HEK293 (cell line): ENCODE measurements around the gene SLC6A6.

Experiments used
- BCL11A ChIP-seq: fragments of 450-650 bp; formaldehyde crosslinking; IDR thresholded peaks from 2 replicates; pipeline ENCODE4 v1.5.1; 2016; ENCODE audit warnings: low read depth, missing biosample characterization, missing genetic modification characterization
- GLIS2 ChIP-seq: fragments of 450-650 bp; formaldehyde crosslinking; IDR thresholded peaks from 2 replicates; pipeline ENCODE4 v1.5.1; 2016; ENCODE audit warnings: missing biosample characterization, missing genetic modification characterization
- HOXD13 ChIP-seq: sonication (generic); formaldehyde crosslinking; IDR thresholded peaks from 2 replicates; pipeline ENCODE4 v1.8.0; 2022; ENCODE audit warnings: missing genetic modification reagents, borderline replicate concordance
- IKZF3 ChIP-seq: fragments of 450-650 bp; IDR thresholded peaks from 2 replicates; pipeline ENCODE4 v1.5.0; 2018; ENCODE audit warnings: missing biosample characterization, mild to moderate bottlenecking, missing genetic modification characterization, moderate library complexity
- SP2 ChIP-seq: fragments of 450-650 bp; formaldehyde crosslinking; IDR thresholded peaks from 2 replicates; pipeline ENCODE4 v1.5.1; 2016; ENCODE audit warnings: missing biosample characterization, missing genetic modification characterization
- ZBTB1 ChIP-seq: fragments of 450-650 bp; formaldehyde crosslinking; IDR thresholded peaks from 2 replicates; pipeline ENCODE4 v1.5.1; 2016; ENCODE audit warnings: missing biosample characterization, missing genetic modification characterization
- ZBTB20 ChIP-seq: fragments of 450-650 bp; formaldehyde crosslinking; IDR thresholded peaks from 2 replicates; pipeline ENCODE4 v1.5.1; 2016; ENCODE audit warnings: missing biosample characterization, missing genetic modification characterization
- ZFP3 ChIP-seq: fragments of 450-650 bp; formaldehyde crosslinking; IDR thresholded peaks from 2 replicates; pipeline ENCODE4 v1.5.1; 2016; ENCODE audit warnings: low read depth, missing biosample characterization, missing genetic modification characterization
- ZIC2 ChIP-seq: fragments of 450-650 bp; formaldehyde crosslinking; IDR thresholded peaks from 2 replicates; pipeline ENCODE4 v1.5.1; 2016; ENCODE audit warnings: missing biosample characterization, missing genetic modification characterization
- ZNF184 ChIP-seq: fragments of 450-650 bp; IDR thresholded peaks from 2 replicates; pipeline ENCODE4 v1.5.1; 2018; ENCODE audit warnings: missing biosample characterization, mild to moderate bottlenecking, missing genetic modification characterization
- ZNF24 ChIP-seq: fragments of 450-650 bp; formaldehyde crosslinking; IDR thresholded peaks from 2 replicates; pipeline ENCODE4 v1.5.1; 2016; ENCODE audit warnings: missing biosample characterization, missing genetic modification characterization
- ZNF394 ChIP-seq: fragments of 450-650 bp; formaldehyde crosslinking; IDR thresholded peaks from 2 replicates; pipeline ENCODE4 v1.5.1; 2016; ENCODE audit warnings: missing biosample characterization, missing genetic modification characterization, mild to moderate bottlenecking, moderate library complexity, borderline replicate concordance
- ZNF48 ChIP-seq: fragments of 450-650 bp; formaldehyde crosslinking; IDR thresholded peaks from 2 replicates; pipeline ENCODE4 v1.5.1; 2016; ENCODE audit warnings: missing biosample characterization, missing genetic modification characterization
- ZNF501 ChIP-seq: fragments of 450-650 bp; formaldehyde crosslinking; IDR thresholded peaks from 2 replicates; pipeline ENCODE4 v1.5.1; 2016; ENCODE audit warnings: missing biosample characterization, missing genetic modification characterization
- ZNF548 ChIP-seq: fragments of 450-650 bp; formaldehyde crosslinking; IDR thresholded peaks from 2 replicates; pipeline ENCODE4 v1.5.1; 2016; ENCODE audit warnings: missing biosample characterization, missing genetic modification characterization
- ZNF571 ChIP-seq: fragments of 450-650 bp; formaldehyde crosslinking; IDR thresholded peaks from 2 replicates; pipeline ENCODE4 v1.5.0; 2017; ENCODE audit warnings: missing biosample characterization, missing genetic modification characterization
- ZNF600 ChIP-seq: fragments of 450-650 bp; formaldehyde crosslinking; IDR thresholded peaks from 2 replicates; pipeline ENCODE4 v1.5.1; 2016; ENCODE audit warnings: missing biosample characterization, missing genetic modification characterization
- ZNF629 ChIP-seq: fragments of 450-650 bp; formaldehyde crosslinking; IDR thresholded peaks from 2 replicates; pipeline ENCODE4 v1.5.1; 2017; ENCODE audit warnings: missing biosample characterization, missing genetic modification characterization
- ZNF660 ChIP-seq: fragments of 450-650 bp; IDR thresholded peaks from 2 replicates; pipeline ENCODE4 v1.5.1; 2018; ENCODE audit warnings: missing biosample characterization, mild to moderate bottlenecking, missing genetic modification characterization
- ZNF707 ChIP-seq: fragments of 450-650 bp; formaldehyde crosslinking; IDR thresholded peaks from 2 replicates; pipeline ENCODE4 v1.5.1; 2016; ENCODE audit warnings: missing biosample characterization, missing genetic modification characterization
- ZSCAN30 ChIP-seq: fragments of 450-650 bp; IDR thresholded peaks from 2 replicates; pipeline ENCODE4 v1.5.1; 2018; ENCODE audit warnings: missing biosample characterization, mild to moderate bottlenecking, missing genetic modification characterization, moderate library complexity
- TF ChIP-seq, protein P1 (sequence below): fragments of 450-650 bp; formaldehyde crosslinking; IDR thresholded peaks from 2 replicates; pipeline ENCODE4 v1.5.1; 2017; ENCODE audit warnings: missing biosample characterization, missing genetic modification characterization
- TF ChIP-seq, protein P2 (sequence below): fragments of 450-650 bp; formaldehyde crosslinking; IDR thresholded peaks from 2 replicates; pipeline ENCODE4 v1.5.1; 2016; ENCODE audit warnings: missing biosample characterization, missing genetic modification characterization
- TF ChIP-seq, protein P3 (sequence below): fragments of 450-650 bp; formaldehyde crosslinking; IDR thresholded peaks from 2 replicates; pipeline ENCODE4 v1.5.1; 2017; ENCODE audit warnings: missing biosample characterization, missing genetic modification characterization
- TF ChIP-seq, protein P4 (sequence below): fragments of 450-650 bp; formaldehyde crosslinking; IDR thresholded peaks from 2 replicates; pipeline ENCODE4 v1.5.1; 2016; ENCODE audit warnings: missing biosample characterization, missing genetic modification characterization
- TF ChIP-seq, protein P5 (sequence below): fragments of 450-650 bp; formaldehyde crosslinking; IDR thresholded peaks from 2 replicates; pipeline ENCODE4 v1.5.1; 2016; ENCODE audit warnings: missing biosample characterization, missing genetic modification characterization
- TF ChIP-seq, protein P6 (sequence below): fragments of 450-650 bp; formaldehyde crosslinking; optimal IDR thresholded peaks from 2 replicates; pipeline ENCODE3; 2016; ENCODE audit warnings: missing biosample characterization, mild to moderate bottlenecking, missing genetic modification characterization
- TF ChIP-seq, protein P7 (sequence below): fragments of 450-650 bp; formaldehyde crosslinking; IDR thresholded peaks from 2 replicates; pipeline ENCODE4 v1.5.1; 2016; ENCODE audit warnings: missing biosample characterization, missing genetic modification characterization

SLC6A6 gene

DNA sequence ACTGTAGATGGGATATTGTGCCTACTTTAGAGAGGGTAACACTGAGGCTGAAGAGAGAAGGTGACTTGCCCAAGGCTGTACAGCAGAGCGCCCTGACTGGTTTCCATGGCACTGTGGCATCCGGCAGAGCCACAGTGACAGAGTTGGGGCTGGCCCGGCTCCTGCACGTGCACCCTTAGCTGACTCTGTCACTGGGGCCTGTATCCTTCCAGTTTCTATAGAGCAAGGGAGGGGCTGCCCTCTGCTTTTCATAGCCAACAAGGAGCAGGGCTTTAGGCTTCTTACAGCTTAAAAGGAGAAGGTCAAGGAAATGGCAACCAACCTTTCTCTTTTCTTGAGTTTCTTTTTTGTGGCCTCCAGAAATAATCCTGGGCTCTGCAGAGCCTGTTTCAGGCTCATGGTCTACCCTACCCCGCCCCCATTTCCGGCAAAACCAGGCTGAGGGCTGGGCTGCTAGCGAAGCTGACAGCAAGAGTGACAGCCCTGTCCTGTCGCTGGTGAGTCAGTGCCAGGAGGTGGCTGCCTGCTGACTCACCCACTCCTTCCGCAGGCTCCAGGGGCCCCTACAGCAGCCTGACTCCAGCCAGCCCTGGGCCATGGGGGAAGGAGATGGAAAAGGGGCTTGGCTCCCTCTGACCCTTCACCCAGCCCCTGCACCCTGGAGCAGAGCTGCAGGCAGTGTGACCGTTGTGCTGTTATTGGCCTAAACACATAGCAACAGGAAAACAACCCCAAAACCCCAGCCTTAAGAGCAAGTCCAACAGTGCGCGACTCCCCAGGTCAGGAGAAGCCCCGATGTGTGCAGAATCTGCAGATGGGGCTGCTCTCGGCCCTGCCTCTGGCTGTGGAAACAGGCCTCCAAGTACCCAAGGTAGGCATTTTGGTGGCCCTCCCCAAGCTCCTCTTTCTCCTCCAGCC lies 29.8 kb downstream of the SLC6A6 start (continued):
- TF ChIP-seq, protein P1, sequence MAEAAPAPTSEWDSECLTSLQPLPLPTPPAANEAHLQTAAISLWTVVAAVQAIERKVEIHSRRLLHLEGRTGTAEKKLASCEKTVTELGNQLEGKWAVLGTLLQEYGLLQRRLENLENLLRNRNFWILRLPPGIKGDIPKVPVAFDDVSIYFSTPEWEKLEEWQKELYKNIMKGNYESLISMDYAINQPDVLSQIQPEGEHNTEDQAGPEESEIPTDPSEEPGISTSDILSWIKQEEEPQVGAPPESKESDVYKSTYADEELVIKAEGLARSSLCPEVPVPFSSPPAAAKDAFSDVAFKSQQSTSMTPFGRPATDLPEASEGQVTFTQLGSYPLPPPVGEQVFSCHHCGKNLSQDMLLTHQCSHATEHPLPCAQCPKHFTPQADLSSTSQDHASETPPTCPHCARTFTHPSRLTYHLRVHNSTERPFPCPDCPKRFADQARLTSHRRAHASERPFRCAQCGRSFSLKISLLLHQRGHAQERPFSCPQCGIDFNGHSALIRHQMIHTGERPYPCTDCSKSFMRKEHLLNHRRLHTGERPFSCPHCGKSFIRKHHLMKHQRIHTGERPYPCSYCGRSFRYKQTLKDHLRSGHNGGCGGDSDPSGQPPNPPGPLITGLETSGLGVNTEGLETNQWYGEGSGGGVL (tag by site-specific recombination), result 0 out of 2 replicates have a peak, but pooled peaks have one; percentile 18
- TF ChIP-seq ZBTB20 (tag by site-specific recombination), result peak; percentile 98
- TF ChIP-seq ZSCAN30, result peak; percentile 72; the same call in 1 of the 2 replicates
- TF ChIP-seq, protein P2, sequence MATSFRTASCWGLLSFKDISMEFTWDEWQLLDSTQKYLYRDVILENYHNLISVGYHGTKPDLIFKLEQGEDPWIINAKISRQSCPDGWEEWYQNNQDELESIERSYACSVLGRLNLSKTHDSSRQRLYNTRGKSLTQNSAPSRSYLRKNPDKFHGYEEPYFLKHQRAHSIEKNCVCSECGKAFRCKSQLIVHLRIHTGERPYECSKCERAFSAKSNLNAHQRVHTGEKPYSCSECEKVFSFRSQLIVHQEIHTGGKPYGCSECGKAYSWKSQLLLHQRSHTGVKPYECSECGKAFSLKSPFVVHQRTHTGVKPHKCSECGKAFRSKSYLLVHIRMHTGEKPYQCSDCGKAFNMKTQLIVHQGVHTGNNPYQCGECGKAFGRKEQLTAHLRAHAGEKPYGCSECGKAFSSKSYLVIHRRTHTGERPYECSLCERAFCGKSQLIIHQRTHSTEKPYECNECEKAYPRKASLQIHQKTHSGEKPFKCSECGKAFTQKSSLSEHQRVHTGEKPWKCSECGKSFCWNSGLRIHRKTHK (tag by site-specific recombination), result no peak
- peak; percentile 34; the same call in 1 of the 2 replicates for TF ChIP-seq ZNF394 (tag by site-specific recombination)
- TF ChIP-seq IKZF3 (tag by site-specific recombination), result peak; percentile 81
- no peak for TF ChIP-seq ZBTB1
- no peak for TF ChIP-seq ZFP3
- TF ChIP-seq, protein P3, sequence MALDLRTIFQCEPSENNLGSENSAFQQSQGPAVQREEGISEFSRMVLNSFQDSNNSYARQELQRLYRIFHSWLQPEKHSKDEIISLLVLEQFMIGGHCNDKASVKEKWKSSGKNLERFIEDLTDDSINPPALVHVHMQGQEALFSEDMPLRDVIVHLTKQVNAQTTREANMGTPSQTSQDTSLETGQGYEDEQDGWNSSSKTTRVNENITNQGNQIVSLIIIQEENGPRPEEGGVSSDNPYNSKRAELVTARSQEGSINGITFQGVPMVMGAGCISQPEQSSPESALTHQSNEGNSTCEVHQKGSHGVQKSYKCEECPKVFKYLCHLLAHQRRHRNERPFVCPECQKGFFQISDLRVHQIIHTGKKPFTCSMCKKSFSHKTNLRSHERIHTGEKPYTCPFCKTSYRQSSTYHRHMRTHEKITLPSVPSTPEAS (tag by site-specific recombination), result no peak
- peak; percentile 66 for TF ChIP-seq SP2 (tag by site-specific recombination)
- TF ChIP-seq, protein P4, sequence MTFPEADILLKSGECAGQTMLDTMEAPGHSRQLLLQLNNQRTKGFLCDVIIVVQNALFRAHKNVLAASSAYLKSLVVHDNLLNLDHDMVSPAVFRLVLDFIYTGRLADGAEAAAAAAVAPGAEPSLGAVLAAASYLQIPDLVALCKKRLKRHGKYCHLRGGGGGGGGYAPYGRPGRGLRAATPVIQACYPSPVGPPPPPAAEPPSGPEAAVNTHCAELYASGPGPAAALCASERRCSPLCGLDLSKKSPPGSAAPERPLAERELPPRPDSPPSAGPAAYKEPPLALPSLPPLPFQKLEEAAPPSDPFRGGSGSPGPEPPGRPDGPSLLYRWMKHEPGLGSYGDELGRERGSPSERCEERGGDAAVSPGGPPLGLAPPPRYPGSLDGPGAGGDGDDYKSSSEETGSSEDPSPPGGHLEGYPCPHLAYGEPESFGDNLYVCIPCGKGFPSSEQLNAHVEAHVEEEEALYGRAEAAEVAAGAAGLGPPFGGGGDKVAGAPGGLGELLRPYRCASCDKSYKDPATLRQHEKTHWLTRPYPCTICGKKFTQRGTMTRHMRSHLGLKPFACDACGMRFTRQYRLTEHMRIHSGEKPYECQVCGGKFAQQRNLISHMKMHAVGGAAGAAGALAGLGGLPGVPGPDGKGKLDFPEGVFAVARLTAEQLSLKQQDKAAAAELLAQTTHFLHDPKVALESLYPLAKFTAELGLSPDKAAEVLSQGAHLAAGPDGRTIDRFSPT (tag by site-specific recombination), result 0 out of 2 replicates have a peak, but pooled peaks have one; percentile 31
- TF ChIP-seq BCL11A, result peak; percentile 37; the same call in 1 of the 2 replicates
- peak; percentile 73 for TF ChIP-seq ZIC2 (tag by site-specific recombination)
- peak; percentile 89 for TF ChIP-seq ZNF660 (tag by site-specific recombination)
- TF ChIP-seq HOXD13, result no peak
- no peak for TF ChIP-seq ZNF48 (tag by site-specific recombination)
- no peak for TF ChIP-seq ZNF548
- peak; percentile 19; the same call in 1 of the 2 replicates for TF ChIP-seq GLIS2 (tag by site-specific recombination)
- TF ChIP-seq, protein P5, sequence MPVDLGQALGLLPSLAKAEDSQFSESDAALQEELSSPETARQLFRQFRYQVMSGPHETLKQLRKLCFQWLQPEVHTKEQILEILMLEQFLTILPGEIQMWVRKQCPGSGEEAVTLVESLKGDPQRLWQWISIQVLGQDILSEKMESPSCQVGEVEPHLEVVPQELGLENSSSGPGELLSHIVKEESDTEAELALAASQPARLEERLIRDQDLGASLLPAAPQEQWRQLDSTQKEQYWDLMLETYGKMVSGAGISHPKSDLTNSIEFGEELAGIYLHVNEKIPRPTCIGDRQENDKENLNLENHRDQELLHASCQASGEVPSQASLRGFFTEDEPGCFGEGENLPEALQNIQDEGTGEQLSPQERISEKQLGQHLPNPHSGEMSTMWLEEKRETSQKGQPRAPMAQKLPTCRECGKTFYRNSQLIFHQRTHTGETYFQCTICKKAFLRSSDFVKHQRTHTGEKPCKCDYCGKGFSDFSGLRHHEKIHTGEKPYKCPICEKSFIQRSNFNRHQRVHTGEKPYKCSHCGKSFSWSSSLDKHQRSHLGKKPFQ, result no peak
- TF ChIP-seq ZNF600 (tag by site-specific recombination), result peak; percentile 82
- TF ChIP-seq, protein P6, sequence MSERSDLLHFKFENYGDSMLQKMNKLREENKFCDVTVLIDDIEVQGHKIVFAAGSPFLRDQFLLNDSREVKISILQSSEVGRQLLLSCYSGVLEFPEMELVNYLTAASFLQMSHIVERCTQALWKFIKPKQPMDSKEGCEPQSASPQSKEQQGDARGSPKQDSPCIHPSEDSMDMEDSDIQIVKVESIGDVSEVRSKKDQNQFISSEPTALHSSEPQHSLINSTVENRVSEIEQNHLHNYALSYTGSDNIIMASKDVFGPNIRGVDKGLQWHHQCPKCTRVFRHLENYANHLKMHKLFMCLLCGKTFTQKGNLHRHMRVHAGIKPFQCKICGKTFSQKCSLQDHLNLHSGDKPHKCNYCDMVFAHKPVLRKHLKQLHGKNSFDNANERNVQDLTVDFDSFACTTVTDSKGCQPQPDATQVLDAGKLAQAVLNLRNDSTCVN (tag by site-specific recombination), result peak; percentile 16
- peak; percentile 63; the same call in 1 of the 2 replicates for TF ChIP-seq ZNF707
- TF ChIP-seq, protein P7, sequence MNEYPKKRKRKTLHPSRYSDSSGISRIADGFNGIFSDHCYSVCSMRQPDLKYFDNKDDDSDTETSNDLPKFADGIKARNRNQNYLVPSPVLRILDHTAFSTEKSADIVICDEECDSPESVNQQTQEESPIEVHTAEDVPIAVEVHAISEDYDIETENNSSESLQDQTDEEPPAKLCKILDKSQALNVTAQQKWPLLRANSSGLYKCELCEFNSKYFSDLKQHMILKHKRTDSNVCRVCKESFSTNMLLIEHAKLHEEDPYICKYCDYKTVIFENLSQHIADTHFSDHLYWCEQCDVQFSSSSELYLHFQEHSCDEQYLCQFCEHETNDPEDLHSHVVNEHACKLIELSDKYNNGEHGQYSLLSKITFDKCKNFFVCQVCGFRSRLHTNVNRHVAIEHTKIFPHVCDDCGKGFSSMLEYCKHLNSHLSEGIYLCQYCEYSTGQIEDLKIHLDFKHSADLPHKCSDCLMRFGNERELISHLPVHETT, result no peak
- no peak for TF ChIP-seq ZNF501 (tag by site-specific recombination)
- TF ChIP-seq ZNF629 (tag by site-specific recombination), result peak; percentile 76
- no peak for TF ChIP-seq ZNF571 (tag by site-specific recombination)
- TF ChIP-seq ZNF24 (tag by site-specific recombination), result peak; percentile 46; the same call in 1 of the 2 replicates
- no peak; the same call in 1 of the 2 replicates for TF ChIP-seq ZNF184 (tag by site-specific recombination)
